Stimulated activated naive CD8-positive, alpha-beta T cell treated with anti-CD3 and anti-CD28 coated beads, Interleukin-15, amount 100 ng/mL, for 72 hours (primary cell): ENCODE results near the gene C1orf167.

Experiments used
- ATAC-seq: fragments of 150-1000 bp; cut with Tn5 transposase; 2 replicates; pipeline ENCODE4 v1.10.0; 2021; ENCODE audit warnings: mild to moderate bottlenecking, moderate library complexity
- DNase-seq, 2 donors: peaks; one replicate each; pipeline ENCODE4 v3.0.0; 2021 to 2022
- H3K27ac Mint-ChIP-seq, 2 donors: one replicate each; pipeline ENCODE4 v1.8.0; 2022; ENCODE audit warnings: mild to moderate bottlenecking in 2 of 2, mixed read lengths in 2 of 2, moderate library complexity in 2 of 2
- H3K27me3 Mint-ChIP-seq: one replicate; pipeline ENCODE4 v1.8.0; 2022; ENCODE audit warnings: mixed read lengths
- H3K4me1 Mint-ChIP-seq: one replicate; pipeline ENCODE4 v1.8.0; 2022; ENCODE audit warnings: mild to moderate bottlenecking, mixed read lengths
- H3K4me3 Mint-ChIP-seq, 2 donors: one replicate each; pipeline ENCODE4 v1.8.0; 2022; ENCODE audit warnings: mild to moderate bottlenecking in 2 of 2, mixed read lengths in 2 of 2, moderate library complexity in 1 of 2
- H3K9me3 Mint-ChIP-seq, 2 donors: one replicate each; pipeline ENCODE4 v1.8.0; 2022; ENCODE audit warnings: mixed read lengths in 2 of 2

Gene C1orf167

GRCh38 chr1:11766429-11766776 lies 4.4 kb downstream of the C1orf167 start:
- no peaks in the 10 kb centered on the region for H3K9me3 Mint-ChIP-seq
- H3K4me1 Mint-ChIP-seq, result peaks cover 13% of the 10 kb centered on the region
- no peak for ATAC-seq
- no peak overlapping the region for H3K27ac Mint-ChIP-seq
- H3K4me3 Mint-ChIP-seq, result no peak overlapping the region
- no peak for DNase-seq
- peaks cover 26% of the 10 kb centered on the region for H3K27me3 Mint-ChIP-seq

- Mint-ChIP-seq H3K4me3 (no peak overlapping the region), H3K9me3 (no peaks in the 10 kb centered on the region), H3K27me3 (peaks cover 9% of the 10 kb centered on the region), H3K27ac (no peak overlapping the region), H3K4me1 (no peaks in the 10 kb centered on the region)
- no peak for DNase-seq
- no peak for ATAC-seq
Measured at GRCh38 chr1:11767922-11768704, 6.1 kb downstream of the C1orf167 start.

- H3K27ac Mint-ChIP-seq, result no peak overlapping the region
- ATAC-seq, result no peak
- peaks cover 2% of the 10 kb centered on the region for H3K27me3 Mint-ChIP-seq
- no peaks in the 10 kb centered on the region for H3K9me3 Mint-ChIP-seq
- H3K4me3 Mint-ChIP-seq, result no peak overlapping the region
- no peaks in the 10 kb centered on the region for H3K4me1 Mint-ChIP-seq
- DNase-seq, result no peak
Measured at GRCh38 chr1:11768821-11769220, 6.8 kb downstream of the C1orf167 start.

GRCh38 chr1:11769274-11769673 lies 7.3 kb downstream of the C1orf167 start:
- no peak for DNase-seq
- H3K27me3 Mint-ChIP-seq, result no peaks in the 10 kb centered on the region

GRCh38 chr1:11770011-11770410 lies 8.0 kb downstream of the C1orf167 start:
- ATAC-seq, result no peak
- no peak for DNase-seq
- H3K9me3 Mint-ChIP-seq, result no peaks in the 10 kb centered on the region
- no peaks in the 10 kb centered on the region for H3K4me1 Mint-ChIP-seq
- no peak overlapping the region for H3K4me3 Mint-ChIP-seq
- H3K27me3 Mint-ChIP-seq, result no peaks in the 10 kb centered on the region
- H3K27ac Mint-ChIP-seq, result no peak overlapping the region

More at GRCh38 chr1:11769274-11769673, 7.3 kb downstream of the C1orf167 start:
- no peak for ATAC-seq
- Mint-ChIP-seq H3K9me3 (no peaks in the 10 kb centered on the region), H3K27ac (no peak overlapping the region), H3K4me3 (no peak overlapping the region), H3K4me1 (no peaks in the 10 kb centered on the region)

- no peak overlapping the region for H3K27ac Mint-ChIP-seq
- ATAC-seq (no peak), DNase-seq (no peak)
- H3K4me1 Mint-ChIP-seq, result no peaks in the 10 kb centered on the region
- H3K9me3 Mint-ChIP-seq, result no peaks in the 10 kb centered on the region
- H3K27me3 Mint-ChIP-seq, result no peaks in the 10 kb centered on the region
- no peak overlapping the region for H3K4me3 Mint-ChIP-seq
Measured at GRCh38 chr1:11771481-11772043, 9.6 kb downstream of the C1orf167 start.

GRCh38 chr1:11772458-11772857 lies 10.5 kb downstream of the C1orf167 start:
- DNase-seq (no peak), ATAC-seq (no peak)
- no peaks in the 10 kb centered on the region for H3K4me1 Mint-ChIP-seq
- H3K9me3 Mint-ChIP-seq, result no peaks in the 10 kb centered on the region
- no peak overlapping the region for H3K4me3 Mint-ChIP-seq
- no peak overlapping the region for H3K27ac Mint-ChIP-seq
- no peaks in the 10 kb centered on the region for H3K27me3 Mint-ChIP-seq

- Mint-ChIP-seq H3K27me3 (no peaks in the 10 kb centered on the region), H3K27ac (no peak overlapping the region), H3K9me3 (no peaks in the 10 kb centered on the region), H3K4me3 (no peak overlapping the region), H3K4me1 (no peaks in the 10 kb centered on the region)
- ATAC-seq (no peak), DNase-seq (no peak)
Measured at GRCh38 chr1:11774753-11775152, 12.8 kb downstream of the C1orf167 start.

- DNase-seq (no peak), ATAC-seq (no peak)
- H3K27me3 Mint-ChIP-seq, result no peaks in the 10 kb centered on the region
- no peak overlapping the region for H3K4me3 Mint-ChIP-seq
- H3K27ac Mint-ChIP-seq, result no peak overlapping the region
- H3K9me3 Mint-ChIP-seq, result no peaks in the 10 kb centered on the region
- H3K4me1 Mint-ChIP-seq, result no peaks in the 10 kb centered on the region
Measured at GRCh38 chr1:11777658-11778322, 15.8 kb downstream of the C1orf167 start.

- DNase-seq, result no peak
- ATAC-seq, result no peak
- Mint-ChIP-seq H3K27ac (no peak overlapping the region), H3K4me3 (no peak overlapping the region), H3K9me3 (no peaks in the 10 kb centered on the region), H3K27me3 (no peaks in the 10 kb centered on the region), H3K4me1 (no peaks in the 10 kb centered on the region)
Measured at GRCh38 chr1:11778336-11778735, 16.3 kb downstream of the C1orf167 start.

GRCh38 chr1:11778844-11779623 lies 17.0 kb downstream of the C1orf167 start:
- Mint-ChIP-seq H3K4me3 (no peak overlapping the region), H3K4me1 (peaks cover 2% of the 10 kb centered on the region), H3K9me3 (no peaks in the 10 kb centered on the region), H3K27me3 (no peaks in the 10 kb centered on the region), H3K27ac (no peak overlapping the region)
- DNase-seq (no peak), ATAC-seq (no peak)

GRCh38 chr1:11779715-11780379 lies 17.9 kb downstream of the C1orf167 start:
- H3K27ac Mint-ChIP-seq, result no peak overlapping the region

GRCh38 chr1:11780380-11781147 lies 18.6 kb downstream of the C1orf167 start:
- Mint-ChIP-seq H3K9me3 (no peaks in the 10 kb centered on the region), H3K4me3 (no peak overlapping the region), H3K4me1 (peaks cover 17% of the 10 kb centered on the region), H3K27me3 (no peaks in the 10 kb centered on the region), H3K27ac (no peak overlapping the region)
- DNase-seq (no peak), ATAC-seq (no peak)

More at GRCh38 chr1:11779715-11780379, 17.9 kb downstream of the C1orf167 start:
- Mint-ChIP-seq H3K9me3 (no peaks in the 10 kb centered on the region), H3K27me3 (no peaks in the 10 kb centered on the region), H3K4me3 (no peak overlapping the region), H3K4me1 (peaks cover 10% of the 10 kb centered on the region)
- no peak for DNase-seq
- no peak for ATAC-seq

GRCh38 chr1:11781297-11781696 lies 19.3 kb downstream of the C1orf167 start:
- H3K4me3 Mint-ChIP-seq, result no peak overlapping the region

More at GRCh38 chr1:11781297-11781696, 19.3 kb downstream of the C1orf167 start:
- no peaks in the 10 kb centered on the region for H3K27me3 Mint-ChIP-seq
- no peak for DNase-seq
- no peak for ATAC-seq
- no peaks in the 10 kb centered on the region for H3K9me3 Mint-ChIP-seq
- H3K27ac Mint-ChIP-seq, result no peak overlapping the region
- peaks cover 19% of the 10 kb centered on the region for H3K4me1 Mint-ChIP-seq
